Measurements from ENCODE around the gene KCNQ1. TPM values are rescaled to one million over a fixed set of nuclear protein-coding genes. Genes with fewer than 3 reads are reported as not detected.

KCNQ1 gene
- total and polyA plus RNA-seq, 9 of the 15 experiments (the other 6 are each of a cell fraction or from before 2014, with no cell fraction given) = 0.44 TPM; not detected in 8

GRCh38 chr11:2888266-2888968, 443.6 kb downstream of the KCNQ1 start (continued):
- TF ChIP-seq, protein P1, sequence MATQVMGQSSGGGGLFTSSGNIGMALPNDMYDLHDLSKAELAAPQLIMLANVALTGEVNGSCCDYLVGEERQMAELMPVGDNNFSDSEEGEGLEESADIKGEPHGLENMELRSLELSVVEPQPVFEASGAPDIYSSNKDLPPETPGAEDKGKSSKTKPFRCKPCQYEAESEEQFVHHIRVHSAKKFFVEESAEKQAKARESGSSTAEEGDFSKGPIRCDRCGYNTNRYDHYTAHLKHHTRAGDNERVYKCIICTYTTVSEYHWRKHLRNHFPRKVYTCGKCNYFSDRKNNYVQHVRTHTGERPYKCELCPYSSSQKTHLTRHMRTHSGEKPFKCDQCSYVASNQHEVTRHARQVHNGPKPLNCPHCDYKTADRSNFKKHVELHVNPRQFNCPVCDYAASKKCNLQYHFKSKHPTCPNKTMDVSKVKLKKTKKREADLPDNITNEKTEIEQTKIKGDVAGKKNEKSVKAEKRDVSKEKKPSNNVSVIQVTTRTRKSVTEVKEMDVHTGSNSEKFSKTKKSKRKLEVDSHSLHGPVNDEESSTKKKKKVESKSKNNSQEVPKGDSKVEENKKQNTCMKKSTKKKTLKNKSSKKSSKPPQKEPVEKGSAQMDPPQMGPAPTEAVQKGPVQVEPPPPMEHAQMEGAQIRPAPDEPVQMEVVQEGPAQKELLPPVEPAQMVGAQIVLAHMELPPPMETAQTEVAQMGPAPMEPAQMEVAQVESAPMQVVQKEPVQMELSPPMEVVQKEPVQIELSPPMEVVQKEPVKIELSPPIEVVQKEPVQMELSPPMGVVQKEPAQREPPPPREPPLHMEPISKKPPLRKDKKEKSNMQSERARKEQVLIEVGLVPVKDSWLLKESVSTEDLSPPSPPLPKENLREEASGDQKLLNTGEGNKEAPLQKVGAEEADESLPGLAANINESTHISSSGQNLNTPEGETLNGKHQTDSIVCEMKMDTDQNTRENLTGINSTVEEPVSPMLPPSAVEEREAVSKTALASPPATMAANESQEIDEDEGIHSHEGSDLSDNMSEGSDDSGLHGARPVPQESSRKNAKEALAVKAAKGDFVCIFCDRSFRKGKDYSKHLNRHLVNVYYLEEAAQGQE (IDR thresholded peaks at IDR 0.05; ENCODE audit: borderline replicate concordance) = peak; percentile 95
- TF ChIP-seq, protein P1 (CRISPR knock-in tag; IDR thresholded peaks at IDR 0.05; ENCODE audit: low read depth) = no peak
- TF ChIP-seq ZNF3 (CRISPR knock-in tag; IDR thresholded peaks at IDR 0.05) (no peak), XRCC5 (IDR thresholded peaks at IDR 0.05; ENCODE audit: low read depth, low read length) (0 out of 2 replicates have a peak, but pooled peaks have one; percentile 71), ZNF695 (CRISPR knock-in tag; IDR thresholded peaks at IDR 0.05) (no peak), HES1 (IDR thresholded peaks at IDR 0.05; ENCODE audit: low read depth) (no peak), CREBBP (IDR thresholded peaks at IDR 0.05; ENCODE audit: low read depth, low read length) (no peak), ZBTB26 (CRISPR knock-in tag; IDR thresholded peaks at IDR 0.05) (no peak), ZNF592 (IDR thresholded peaks at IDR 0.05) (0 out of 2 replicates have a peak, but pooled peaks have one; percentile 22), IRF2 (CRISPR knock-in tag; IDR thresholded peaks at IDR 0.05) (no peak)
